NOMO-1 treated with dmso at 0.1 percent for 144 hours (cell line): ENCODE data around the gene EYS.
"Not testable (repeated sequence)": the region's sequence is repeated elsewhere in the genome, so short reads cannot be mapped to it uniquely, and the experiment has no call there.

Experiments used
- DNase-seq: peaks from one replicate; lab custom pipeline; 2025; ENCODE audit not compliant: unreplicated experiment; lab: John Stamatoyannopoulos, UW

EYS gene

DNA sequence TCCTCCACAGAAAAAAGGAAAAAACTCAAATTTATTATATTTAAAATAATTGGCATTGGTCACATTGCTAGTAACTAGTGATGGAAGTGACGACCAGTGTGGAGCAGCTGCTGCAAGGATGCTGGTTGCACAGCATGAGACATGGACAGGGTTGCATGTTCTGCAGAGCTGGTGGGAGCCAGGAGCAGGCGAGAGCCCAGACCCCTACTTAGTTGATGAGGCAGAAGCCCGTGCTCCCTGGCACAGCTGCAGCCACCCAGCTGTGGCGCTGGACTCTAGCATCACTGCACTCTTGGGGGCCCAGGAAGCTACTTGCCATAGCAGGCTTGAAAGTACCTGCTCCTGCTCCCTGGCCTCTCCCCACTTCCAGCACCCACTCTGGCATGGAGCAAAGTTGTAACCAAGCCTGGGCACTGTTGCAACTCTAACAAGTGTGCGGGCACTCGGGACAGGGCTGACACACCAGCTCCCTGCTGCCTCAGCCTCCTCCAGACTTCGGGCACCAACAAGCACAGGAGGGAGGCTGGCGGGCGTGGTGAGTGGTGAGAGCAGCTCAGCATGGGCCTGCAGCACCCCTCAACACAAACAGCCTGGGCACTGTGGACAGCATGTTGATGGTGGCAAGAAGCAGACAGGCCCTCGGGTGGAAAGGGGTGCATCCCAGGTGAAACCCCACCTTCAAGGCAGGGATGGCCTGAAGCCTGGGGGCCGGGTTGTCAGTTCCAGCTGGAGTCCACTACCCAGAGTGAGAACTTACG, 69.6 kb downstream of the EYS start:
- DNase-seq, result no peak

DNA sequence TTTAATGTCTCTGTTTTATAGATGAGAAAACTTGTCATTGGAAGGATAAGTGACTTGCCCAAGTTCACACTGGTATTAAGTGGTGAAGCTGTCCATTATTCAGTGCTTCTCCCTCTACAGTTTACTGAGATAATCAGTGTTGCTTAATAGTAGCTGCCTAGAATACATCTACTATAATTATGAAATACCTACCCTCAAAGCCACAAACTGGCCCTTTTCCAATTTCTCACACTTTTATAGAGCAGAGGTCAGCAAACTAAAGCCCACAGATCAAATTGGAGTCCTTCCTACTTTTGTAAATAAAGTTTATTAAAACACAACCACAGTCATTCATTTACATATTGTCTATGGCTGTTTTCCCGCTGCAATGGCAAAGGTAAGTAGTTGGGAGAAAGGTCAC, 73.5 kb downstream of the EYS start:
- DNase-seq, result peak; percentile 46

DNA sequence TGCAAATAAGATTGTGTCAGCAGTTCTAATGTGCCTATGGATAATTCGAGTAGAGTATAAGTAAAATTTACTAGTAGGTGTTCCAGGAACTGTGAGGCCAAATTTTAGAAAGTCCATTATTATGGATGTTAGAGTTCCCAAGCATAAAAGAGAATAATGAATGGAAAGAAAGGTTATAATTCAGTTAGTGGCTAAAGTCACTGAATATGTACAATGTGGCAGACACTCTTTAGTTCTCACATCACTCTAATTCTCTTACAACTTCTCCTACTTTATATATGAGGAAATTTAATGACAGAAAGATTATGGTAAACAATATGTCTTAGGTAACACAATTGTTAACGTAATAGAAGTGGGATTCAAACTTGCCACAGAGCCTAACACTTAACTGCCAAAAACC, 75.3 kb downstream of the EYS start:
- DNase-seq, result no peak

DNA sequence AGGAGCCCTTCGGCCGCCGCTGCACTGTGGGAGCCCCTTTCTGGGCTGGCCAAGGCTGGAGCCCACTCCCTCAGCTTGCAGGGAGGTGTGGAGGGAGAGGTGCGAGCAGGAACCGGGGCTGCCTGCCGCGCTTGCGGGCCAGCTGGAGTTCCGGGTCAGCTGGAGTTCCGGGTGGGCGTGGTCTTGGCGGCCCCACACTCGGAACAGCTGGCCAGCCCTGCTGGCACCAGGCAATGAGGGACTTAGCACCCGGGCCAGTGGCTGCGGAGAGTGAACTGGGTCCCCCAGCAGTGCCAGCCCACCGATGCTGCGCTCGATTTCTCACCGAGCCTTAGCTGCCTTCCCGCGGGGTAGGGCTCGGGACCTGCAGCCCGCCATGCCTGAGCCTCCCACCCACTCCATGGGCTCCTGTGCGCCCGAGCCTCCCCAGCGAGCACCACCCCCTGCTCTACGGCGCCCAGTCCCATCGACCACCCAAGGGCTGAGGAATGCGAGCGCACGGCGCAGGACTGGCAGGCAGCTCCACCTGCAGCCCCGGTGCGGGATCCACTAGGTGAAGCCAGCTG, 79.5 kb downstream of the EYS start:
- not testable (repeated sequence) for DNase-seq

DNA sequence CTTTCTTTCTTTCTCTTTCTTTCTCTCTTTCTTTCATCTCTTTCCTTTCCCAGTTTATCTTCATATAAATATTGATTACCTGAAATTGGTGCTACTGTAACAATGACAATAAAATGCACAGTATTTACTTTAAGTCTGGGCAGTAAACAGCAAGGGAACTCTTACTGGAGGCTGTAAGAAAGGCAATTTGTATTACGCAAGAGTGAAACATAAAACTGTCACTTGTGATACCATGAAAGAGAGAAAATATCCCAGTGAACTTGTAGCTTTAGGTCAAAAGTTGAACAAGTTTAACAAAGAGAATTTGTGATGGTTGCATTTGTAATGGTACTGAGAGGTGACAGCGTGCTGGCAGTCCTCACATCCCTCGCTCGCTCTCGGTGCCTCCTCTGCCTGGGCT, 80.0 kb downstream of the EYS start:
- no peak for DNase-seq

DNA sequence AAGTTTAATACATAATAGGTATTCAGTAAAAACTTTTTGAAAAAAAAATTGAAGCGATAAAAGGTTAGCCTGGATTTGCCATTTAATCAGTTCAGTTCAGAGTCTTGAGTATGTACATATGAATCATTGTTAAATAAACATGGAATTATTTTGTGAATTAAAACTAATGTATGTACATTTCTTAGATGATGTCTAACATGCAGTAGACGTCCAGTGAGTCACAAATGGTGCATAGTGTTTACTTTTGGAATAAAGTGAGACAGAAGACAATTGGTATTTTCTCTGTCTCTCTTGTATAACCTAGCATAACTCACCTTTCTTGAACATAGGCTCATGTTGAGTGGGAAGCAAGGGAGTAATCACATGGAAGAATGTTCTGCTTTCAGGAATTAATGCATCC, 83.5 kb downstream of the EYS start:
- DNase-seq, result no peak

DNA sequence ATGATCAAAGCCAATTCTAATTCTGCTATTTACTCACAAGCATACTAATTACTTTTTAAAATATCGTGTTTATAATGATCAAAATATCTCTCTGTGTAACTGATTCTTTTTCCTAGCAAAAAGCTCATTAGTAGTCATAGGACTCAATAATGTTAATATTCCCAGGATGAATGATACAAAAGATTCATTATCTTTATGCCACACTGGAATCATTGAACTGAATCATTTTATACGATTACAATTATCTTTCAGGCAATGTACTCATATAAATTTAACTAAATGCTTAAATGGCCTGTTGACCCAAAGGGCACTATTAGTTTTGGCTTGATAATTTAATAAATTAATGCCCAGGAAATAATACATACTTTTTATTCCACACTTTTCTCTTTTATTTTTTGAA, 96.3 kb downstream of the EYS start:
- no peak for DNase-seq

DNA sequence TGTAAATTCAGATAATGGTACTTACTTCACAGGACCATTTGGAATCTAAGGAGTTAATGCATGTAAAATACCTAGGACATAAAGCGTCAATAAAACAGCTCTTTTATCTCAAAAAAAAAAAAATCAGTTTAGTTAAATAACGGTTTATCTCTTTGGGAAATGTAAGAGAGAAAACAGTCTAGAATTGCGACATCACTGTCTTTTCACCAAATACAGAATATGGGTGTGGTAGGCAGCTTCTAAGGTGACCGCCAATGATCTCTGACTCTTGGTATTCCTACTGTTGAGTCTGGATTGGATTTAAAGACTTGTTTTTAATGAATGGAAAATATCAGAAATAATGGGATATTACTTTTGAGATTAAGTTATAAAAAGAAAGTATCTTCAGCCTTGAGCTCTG, 111.5 kb downstream of the EYS start:
- no peak for DNase-seq

DNA sequence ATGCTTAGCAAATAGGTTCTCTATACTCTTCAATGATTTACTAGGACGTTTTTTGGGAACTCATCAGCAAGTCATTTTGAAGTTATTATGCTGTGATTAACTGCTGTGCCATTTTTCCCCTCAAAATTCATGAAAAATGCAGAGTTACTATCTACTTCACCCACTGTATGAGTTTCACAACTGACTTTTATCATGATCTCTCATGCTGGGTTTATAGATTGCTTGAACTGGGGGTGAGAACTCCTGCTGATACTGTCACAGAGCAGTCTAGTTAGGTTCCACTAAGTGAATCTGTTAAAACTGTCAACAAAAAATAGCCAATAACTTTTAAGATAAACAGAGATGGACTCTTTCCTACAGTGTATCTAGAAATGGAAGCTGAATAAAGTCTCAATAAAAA, 136.7 kb downstream of the EYS start:
- DNase-seq, result no peak

DNA sequence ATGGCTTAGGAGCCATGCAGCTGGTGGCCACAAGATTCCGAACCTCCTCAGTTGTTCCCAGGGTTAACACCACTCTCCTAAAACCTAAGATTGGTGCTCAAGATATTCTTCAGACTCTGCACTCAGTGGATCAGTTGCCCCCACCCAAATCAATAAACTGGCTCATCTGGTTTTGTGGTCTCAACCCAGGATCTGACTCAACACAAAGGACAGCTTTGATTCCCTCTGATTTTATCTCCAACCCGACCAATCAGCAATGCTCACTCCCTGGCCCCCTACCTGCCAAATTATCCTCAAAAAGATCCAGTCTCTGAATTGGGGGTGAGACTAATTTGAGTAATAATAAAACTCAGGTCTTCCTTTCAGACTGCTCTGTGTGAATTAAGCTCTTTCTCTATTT, 137.5 kb downstream of the EYS start:
- no peak for DNase-seq

DNA sequence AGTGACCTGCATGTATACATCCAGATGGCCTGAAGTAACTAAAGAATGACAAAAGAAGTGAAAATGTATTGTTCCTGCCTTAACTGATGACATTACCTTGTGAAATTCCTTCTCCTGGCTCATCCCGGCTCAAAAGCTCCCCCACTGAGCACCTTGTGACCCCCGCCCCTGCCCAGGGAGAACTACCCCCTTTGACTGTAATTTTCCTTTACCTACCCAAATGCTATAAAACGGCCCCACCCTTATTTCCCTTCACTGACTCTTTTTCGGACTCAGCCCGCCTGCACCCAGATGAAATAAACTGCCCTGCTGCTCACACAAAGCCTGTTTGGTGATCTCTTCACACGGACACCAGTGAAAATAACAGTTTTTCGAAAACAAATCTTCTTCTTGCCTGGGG, 138.0 kb downstream of the EYS start:
- DNase-seq, result not testable (repeated sequence)

DNA sequence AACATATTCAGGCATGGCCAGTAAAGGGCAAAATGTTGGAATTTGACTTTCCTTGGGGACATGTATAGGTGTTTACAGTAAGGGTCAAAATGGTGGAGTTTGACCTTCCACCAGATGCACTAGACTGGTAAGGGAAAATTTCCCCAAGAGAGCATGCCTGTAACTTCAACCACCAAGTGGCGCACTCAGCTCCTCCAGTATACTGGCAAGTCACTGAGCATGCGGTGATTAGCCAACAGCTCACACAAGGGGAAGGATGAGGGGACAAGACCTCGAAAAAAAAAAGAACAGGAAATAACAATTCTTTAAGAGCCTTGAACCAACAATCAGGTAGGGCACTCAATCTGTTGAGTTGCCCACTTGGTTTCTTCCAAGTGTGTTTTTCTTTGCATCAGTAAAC, 140.9 kb downstream of the EYS start:
- DNase-seq, result peak; percentile 16

DNA sequence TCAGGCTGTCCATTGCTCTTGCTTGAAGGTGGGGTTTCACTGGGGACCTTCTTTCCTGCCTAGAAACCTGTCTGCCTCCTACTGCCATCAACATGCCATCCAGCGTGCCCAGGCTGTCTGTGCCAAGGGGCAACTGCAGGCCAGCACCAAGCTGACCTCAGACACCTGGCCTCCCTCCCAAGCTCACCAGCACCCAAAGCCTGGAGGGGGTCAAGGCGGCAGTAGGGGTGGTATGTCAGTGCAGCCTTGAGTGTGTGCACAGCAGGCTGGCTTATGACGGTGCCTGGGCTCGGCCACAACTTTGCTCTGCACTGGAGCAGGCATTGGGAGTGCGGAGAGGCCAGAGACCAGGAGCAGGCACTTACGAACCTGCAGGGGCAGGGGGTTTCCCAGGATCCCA, 149.0 kb downstream of the EYS start:
- DNase-seq, result no peak

DNA sequence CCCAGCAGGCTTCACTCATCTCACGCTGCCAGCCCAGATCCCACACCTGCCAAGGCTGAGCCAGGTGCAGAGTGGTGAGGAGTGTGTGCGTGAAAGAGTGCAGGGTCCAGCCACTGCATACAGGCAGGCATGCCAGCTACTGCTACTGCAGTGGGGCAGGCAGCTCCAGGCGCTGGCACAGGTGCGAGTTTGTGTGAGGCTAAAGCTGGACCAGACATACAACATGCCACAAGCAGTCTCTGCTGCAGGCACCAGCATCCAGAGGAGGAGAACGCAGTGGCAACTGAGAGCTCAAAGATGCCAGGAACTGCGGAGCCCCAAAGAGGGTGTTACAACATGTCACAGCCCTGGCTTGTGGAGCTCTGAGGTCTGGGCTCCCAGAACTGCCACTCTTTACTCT, 149.8 kb downstream of the EYS start:
- no peak for DNase-seq

DNA sequence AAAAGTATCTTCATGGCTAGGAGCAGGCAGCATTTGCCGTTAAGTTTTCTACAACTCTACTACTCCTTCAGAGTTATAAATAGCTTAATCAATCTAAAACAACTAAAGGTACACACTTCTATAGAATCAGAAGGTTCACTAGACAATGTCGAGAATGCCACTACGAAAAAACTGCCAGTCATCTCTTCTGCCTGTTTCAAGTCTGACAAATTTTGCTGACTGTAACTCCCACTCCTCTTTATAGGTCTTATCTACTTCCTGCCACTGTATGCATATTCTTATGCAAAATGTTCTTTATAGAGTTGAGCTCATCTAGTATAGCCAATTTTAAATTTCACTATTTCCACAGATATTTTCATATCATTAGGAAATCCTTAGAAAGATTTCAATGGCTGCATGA, 160.1 kb downstream of the EYS start:
- DNase-seq, result no peak

DNA sequence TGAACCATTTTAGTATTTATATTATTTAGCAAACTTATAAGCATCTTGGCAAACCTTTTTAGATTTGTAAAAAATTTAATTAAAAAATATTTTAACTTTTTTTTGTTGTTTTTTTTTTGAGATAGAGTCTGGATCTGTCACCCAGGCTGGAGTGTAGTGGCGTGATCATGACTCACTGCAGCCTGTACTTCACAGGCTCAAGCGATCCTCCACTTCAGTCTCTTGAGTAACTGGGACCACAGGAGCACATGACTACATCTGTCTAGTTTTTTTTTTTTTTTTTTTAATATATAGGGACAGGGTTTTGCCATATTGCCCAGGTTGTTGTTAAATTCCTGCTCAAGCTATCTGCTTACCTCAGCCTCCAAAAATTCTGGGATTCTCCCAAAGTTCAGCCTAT, 161.1 kb downstream of the EYS start:
- no peak for DNase-seq

DNA sequence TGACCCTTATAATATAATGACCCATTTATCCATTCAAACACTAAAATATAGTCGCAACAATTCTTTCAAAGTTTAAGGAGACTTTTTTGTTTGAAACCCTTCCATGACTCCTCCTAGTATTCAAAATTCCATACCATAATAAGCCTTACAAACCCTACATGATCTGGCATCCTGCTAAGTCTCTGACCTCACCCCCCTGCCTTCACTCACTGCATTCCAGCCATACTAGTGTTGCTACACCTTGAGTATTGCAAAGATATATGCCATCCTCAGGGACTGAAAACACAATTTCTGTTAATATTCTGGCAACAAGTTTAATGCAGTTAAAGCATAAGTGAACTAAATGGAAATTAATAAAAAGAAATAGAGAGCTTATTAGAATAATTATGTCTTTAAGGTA, 168.4 kb downstream of the EYS start:
- no peak for DNase-seq

DNA sequence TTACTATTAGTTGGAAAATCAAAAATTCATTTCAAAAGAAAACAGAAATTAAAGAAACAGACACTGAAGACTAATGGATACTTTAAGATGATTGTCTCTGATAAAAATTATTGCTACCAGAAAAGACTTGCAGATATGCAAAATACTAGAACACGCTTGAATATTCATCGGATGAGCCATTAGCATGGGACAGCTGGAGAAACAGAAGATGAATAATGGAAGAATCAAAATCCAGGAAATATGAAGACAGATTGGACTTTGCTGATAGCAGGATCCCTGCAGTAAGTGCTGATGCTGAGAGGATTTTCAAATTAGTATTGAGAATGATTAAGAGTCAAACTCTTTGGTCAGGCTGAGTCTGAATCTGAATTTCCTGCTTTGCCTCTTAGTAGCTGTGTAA, 169.4 kb downstream of the EYS start:
- DNase-seq, result no peak

DNA sequence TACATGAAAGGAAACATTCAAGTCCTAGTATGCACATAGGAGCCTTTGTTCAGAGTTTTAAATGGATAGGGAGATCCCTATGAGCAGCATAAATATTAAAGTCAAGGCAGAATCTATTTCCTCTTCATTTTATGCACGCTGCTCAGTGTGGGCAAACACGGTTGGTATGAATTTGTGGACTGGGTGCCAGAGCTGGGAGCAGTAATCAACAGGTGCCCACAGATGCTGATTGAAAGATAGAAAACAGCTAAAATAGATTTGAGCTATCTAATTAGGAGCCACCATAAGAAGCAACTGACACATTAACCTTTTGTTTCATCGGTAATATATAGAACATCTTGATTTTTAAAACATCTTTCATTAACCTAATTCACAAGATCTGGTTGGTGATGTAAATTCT, 175.5 kb downstream of the EYS start:
- no peak for DNase-seq

DNA sequence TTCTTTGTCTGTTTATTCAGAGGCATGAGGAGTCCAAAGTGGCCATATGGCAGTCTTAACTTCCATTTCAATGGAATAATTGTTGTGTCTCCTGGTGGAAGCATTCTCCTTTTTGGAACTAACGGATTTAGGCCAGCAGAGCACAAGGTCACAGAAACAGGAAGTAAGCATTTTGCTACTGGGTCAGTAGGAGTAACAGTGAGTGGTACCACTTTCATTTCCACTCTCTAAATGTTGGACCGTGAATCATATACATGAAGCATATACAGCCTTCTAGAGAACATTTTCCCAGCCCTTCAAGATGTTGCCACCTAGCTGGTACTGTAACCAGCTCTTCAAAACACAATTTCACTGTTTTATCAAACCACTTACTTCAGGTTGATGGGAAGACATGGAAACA, 182.8 kb downstream of the EYS start:
- DNase-seq, result no peak

DNA sequence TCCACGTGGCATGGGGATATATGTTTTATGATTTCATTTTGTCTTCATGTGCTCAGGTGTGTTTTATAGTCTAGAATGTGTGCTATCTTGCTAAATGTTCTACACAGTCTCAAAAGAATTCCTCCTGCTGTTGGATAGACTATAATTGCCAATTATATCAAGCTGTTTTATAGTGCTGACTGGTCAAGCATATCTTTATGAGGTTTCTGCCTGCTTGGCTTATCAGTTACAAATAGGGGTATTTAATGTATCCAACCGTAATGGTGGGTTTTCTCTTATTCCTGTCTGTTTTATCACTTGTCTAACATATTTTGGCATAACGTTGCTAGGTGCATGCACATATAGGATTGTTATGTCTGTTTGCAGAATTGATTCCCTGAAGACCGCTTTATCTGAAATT, 201.3 kb downstream of the EYS start:
- DNase-seq, result no peak

DNA sequence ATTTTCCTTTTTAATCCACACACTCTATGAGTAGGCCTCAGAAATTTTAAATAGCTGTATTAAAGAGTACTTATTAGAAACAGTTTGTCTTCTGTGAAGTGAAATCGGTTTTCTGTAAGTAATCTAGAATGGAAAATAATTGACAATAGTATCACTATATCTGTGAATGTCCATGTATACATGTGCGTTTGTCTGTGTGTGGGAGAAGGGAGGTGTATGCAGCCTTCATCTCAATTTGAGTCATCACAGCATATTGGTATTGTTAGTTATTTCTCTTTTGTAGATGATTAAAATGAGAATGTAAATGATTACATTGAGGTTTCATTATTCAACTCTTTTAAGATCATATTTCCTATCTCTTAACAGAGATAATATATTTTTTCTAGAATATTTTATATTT, 206.0 kb downstream of the EYS start:
- no peak for DNase-seq

DNA sequence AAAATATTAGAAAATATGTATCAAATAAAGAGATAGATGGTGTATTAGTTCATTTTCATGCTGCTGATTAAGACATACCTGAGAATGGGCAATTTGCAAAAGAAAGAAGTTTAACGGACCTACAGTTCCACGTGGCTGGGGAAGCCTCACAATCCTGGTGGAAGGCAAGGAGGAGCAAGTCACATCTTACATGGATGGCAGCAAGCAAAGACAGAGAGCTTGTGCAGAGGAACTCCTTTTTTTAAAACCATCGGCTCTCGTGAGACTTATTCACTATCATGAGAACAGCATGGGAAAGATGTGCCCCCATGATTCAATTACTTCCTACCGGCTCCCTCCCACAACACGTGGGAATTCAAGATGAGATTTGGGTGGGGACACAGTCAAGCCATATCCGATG, 223.4 kb downstream of the EYS start:
- not testable (repeated sequence) for DNase-seq
